GM18858 (cell line): ENCODE data around the gene PDZD8.

Experiments used
- ATAC-seq: cut with Tn5 transposase; IDR thresholded peaks from one replicate; pipeline ENCODE4 v1.9.1; 2021; ENCODE audit not compliant: unreplicated experiment

PDZD8 gene

GRCh38 chr10:117259279-117259678 is 116.0 kb downstream of the PDZD8 start:
- no peak for ATAC-seq

DNA sequence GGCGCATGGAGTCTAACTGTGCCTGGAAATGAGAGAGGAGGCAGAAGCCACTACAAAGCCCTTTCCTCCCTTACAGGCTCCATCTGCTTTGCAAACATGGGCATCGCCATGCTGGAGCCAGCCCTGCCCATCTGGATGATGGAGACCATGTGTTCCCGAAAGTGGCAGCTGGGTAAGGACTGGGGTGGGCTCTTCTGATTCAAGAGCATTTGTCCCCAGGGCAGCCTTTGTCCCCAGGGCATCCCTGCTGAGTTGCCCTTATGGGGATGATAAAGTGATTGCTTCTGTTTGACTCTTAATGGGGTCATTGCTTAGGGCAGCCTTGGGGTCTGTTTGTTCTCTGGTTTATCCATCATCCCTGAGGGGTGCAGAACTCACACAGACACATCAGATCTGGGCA is 117.5 kb downstream of the PDZD8 start:
- no peak for ATAC-seq

DNA sequence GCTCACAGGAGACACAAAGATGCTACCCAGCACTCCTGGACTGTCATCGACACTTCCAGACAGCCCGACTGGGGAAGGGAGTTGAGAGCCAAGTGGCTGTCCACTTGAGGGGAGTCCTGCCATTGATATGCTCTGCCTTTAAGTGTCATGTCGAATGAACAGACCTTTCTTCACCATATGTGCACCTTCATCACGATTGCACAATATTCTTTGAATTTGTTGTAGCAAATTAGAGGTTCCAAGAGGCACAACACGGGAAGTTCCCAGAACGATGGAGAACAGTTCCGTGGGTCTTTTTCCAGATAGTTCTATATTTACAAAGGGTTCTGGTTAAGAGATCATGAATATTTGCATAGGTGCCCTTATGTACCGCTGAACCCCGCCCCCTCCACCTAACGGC is 118.3 kb downstream of the PDZD8 start:
- no peak for ATAC-seq

- ATAC-seq, result no peak
These were observed 119.3 kb downstream of the PDZD8 start for GRCh38 chr10:117255835-117256460.

- ATAC-seq, result no peak
These were observed 120.2 kb downstream of the PDZD8 start for GRCh38 chr10:117254774-117255735.

DNA sequence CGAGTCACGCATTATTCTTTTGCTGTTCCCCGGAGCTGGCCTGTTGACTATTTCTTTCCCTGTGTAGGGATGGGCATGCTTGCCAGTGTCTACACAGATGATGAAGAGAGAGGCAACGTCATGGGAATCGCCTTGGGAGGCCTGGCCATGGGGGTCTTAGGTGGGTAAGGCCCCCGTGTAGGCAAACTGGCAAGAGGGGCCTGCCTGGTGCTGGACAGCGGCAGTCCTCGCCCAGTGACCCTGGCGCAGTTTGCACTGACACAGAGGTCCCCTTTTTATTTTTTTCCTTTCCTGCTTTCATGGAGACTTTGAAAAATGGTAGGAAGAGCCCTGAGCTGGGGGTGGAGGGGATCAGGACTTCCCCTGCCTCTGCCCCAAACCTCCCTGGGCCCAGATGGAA is 120.9 kb downstream of the PDZD8 start:
- no peak for ATAC-seq

- no peak for ATAC-seq
These were observed 121.3 kb downstream of the PDZD8 start for GRCh38 chr10:117253908-117254307.

GRCh38 chr10:117250411-117250810 is 124.8 kb downstream of the PDZD8 start:
- no peak for ATAC-seq

GRCh38 chr10:117249493-117250093 is 125.6 kb downstream of the PDZD8 start:
- no peak for ATAC-seq

- no peak for ATAC-seq
These were observed 126.3 kb downstream of the PDZD8 start for GRCh38 chr10:117248750-117249465.

GRCh38 chr10:117246997-117247671 is 128.1 kb downstream of the PDZD8 start:
- no peak for ATAC-seq

DNA sequence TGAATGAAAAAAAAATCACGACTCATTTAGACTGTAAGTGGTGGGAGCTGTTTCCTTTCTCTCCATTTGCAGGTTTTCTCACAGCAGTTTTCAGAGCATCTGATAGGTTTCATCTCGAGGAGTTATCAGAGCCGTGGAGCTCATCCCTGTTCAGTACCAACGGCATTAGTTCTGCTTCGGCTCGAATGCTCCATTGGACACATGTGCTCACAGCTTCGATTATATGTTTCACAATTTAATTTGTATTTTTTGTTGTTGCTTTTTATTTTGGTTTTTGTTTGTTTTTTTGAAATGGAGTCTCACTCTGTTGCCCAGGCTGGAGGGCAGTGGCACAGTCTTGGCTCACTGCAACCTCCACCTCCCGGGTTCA is 132.8 kb downstream of the PDZD8 start:
- no peak for ATAC-seq

- ATAC-seq, result no peak
These were observed 133.4 kb downstream of the PDZD8 start for GRCh38 chr10:117241541-117242462.

DNA sequence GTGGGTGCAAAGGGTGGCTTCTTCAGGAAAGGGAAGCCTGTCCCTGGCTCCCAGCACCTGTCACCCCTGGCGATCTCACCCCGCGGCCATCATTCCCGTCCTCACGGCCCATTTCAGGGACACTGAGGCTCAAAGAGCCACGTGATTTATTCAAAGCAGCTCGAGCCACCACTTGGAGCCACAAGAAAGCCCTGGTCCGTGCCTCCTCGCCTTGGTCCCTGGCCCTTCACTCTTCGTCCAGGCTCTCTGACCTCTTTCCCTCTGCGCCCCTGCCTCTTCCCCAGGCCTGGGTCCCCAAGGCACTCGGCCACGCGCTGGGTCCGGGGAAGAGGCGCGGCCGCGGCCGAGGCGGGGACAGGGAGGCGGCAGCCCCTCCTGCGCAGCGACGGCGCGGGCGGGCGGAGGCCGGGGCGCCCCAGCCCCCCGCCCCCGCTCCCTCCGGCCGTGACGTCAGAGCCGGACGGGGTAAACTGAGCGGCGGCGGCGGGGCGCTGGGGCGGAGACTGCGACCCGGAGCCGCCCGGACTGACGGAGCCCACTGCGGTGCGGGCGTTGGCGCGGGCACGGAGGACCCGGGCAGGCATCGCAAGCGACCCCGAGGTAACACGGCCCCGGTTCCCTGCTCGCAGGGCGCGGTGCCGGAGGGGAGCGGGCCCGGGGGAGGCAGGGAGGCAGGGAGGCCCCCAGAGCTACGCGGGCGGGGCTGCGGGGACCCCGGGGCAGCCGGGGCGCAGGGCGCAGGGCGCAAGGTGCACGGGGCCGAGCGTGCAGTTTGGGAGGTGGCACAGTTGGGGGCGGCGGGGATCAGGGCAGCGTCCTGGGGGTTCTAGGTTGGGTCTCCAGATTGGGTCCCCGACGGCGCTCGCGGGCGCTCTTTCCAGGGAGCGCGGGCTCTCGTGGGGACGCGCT is 134.4 kb downstream of the PDZD8 start, which contains the start of gene SLC18A2:
Gene SLC18A2 (plus strand): TSS at position 494 of the 909 bp plus-strand sequence. CDS start 580 bp downstream, outside the sequence.
- ATAC-seq, result no peak

DNA sequence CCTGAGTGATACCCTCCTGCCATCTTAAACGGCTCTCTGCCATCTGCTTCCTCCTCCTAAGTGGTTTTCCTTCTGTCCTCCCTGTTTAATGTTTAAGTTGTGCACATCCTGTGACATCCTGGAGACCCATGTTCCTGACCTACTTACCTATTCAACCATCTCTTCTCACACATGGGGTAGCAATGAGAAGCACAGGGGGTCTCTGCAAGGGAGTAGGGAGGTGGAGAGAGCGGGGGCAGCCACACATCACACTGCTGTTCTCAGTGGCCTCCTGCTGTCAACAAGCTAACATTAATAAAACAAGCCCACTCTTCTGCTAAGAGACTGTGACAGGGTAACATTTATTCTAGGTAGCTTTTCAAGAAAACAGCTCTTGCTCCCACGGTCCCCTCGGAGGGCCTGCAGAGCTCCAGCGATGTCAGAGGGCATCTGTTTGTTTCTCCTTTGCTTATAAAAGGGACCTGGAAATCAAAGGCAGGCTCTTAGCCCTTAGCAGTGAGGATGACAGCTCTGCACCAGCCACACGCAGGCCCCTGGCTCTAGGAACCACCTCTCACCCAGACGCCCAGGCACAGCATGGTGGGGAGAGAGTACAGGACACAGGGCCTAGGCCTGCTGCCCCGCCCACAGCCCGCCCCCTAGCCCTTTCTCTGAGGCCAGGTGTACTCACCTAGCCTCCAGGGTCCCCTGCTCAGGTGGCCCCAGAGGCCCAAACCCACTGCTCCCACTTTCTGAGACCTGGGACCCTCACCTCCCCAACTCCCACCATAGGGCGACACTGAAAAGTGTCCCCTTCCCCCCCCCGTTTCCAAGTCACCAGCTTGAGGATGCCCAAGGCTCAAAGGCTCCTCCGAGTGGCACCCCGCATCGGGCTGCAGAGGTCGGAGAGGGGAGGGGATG is 135.3 kb downstream of the PDZD8 start:
- no peak for ATAC-seq

GRCh38 chr10:117239051-117239450 is 136.2 kb downstream of the PDZD8 start:
- no peak for ATAC-seq

DNA sequence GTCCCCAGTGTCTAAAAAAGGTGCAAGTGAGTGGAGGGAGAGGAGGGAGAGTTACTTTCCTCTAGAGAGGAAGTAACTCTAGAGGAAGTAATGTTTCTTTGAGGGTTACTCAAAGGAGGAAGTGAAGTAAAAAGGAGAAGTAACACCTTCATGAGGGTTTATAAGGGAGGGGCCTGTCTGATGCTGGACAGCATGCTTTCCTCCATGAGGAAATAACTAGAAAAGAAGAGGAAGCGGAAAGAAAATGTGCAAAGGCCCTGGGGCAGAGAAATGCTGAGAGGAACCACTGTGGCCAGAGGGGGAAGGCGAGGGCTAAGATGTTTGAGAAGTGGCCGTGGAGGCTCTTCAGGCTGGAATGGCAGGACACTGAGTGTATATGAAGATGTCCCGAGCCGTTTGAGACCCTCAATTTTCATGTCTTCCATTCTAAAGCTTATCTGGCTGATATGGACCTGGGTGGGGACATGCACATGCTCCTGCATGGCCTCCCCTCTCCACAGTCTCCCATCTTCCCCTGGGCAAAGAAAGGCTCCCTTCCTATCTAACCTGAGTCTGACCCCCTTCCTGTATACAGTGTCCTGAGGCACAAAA is 137.7 kb downstream of the PDZD8 start:
- no peak for ATAC-seq
